Keratinocyte (primary cell): ENCODE results near the gene PPM1B. TPM values are rescaled to one million over a fixed set of nuclear protein-coding genes. Genes with fewer than 3 reads are reported as not detected.
"Not testable (repeated sequence)": the region's sequence is repeated elsewhere in the genome, so short reads cannot be mapped to it uniquely, and the experiment has no call there.

ENCODE experiments used
- DNase-seq: peaks from one replicate; pipeline ENCODE4 v3.0.0-alpha.2; 2011; ENCODE audit warnings: low read depth, missing footprints, low spot score
- FAIRE-seq: peaks from 2 replicates; lab custom pipeline; 2011; peaks lifted over from hg19 to GRCh38; lab: Jason Lieb, UNC
- H2AFZ ChIP-seq: 2 replicates; pipeline ENCODE4 v1.6.0; 2012; ENCODE audit warnings: low read length, control low read depth, inconsistent platforms; ENCODE audit not compliant: control insufficient read depth
- H3K27ac ChIP-seq: 2 replicates; pipeline ENCODE4 v1.5.1; 2011; ENCODE audit warnings: low read length; ENCODE audit not compliant: control insufficient read depth, insufficient read depth
- H3K27me3 ChIP-seq: 3 replicates; pipeline ENCODE4 v1.6.0; 2011; ENCODE audit warnings: low read length; ENCODE audit not compliant: control insufficient read depth, insufficient read depth; ENCODE audit errors: extremely low read depth
- H3K36me3 ChIP-seq, 2 experiments: 2 replicates in 1 of 2; 3 replicates in 1 of 2; pipeline ENCODE4 v1.5.1; 2011; ENCODE audit warnings: low read length in 2 of 2, mild to moderate bottlenecking in 1 of 2; ENCODE audit not compliant: control insufficient read depth in 2 of 2, insufficient read depth in 2 of 2; ENCODE audit errors: extremely low read depth in 1 of 2
- H3K4me1 ChIP-seq: 3 replicates; pipeline ENCODE4 v1.5.1; 2011; ENCODE audit warnings: low read length; ENCODE audit not compliant: control insufficient read depth, insufficient read depth; ENCODE audit errors: extremely low read depth
- H3K4me2 ChIP-seq: 3 replicates; pipeline ENCODE4 v1.6.0; 2011; ENCODE audit warnings: low read depth, low read length; ENCODE audit not compliant: control insufficient read depth, insufficient read depth; ENCODE audit errors: extremely low read depth
- H3K4me3 ChIP-seq, 3 experiments: fragments of 200-600 bp in 1 of 3; sonication (generic) in 1 of 3; 2 replicates in 2 of 3; 3 replicates in 1 of 3; pipeline ENCODE4 v1.5.1; 2011 to 2016; ENCODE audit warnings: low read length in 3 of 3, mild to moderate bottlenecking in 3 of 3, control low read depth in 2 of 3, inconsistent platforms in 1 of 3, low read depth in 1 of 3, mixed read lengths in 1 of 3, mixed run types in 1 of 3, moderate library complexity in 1 of 3; ENCODE audit not compliant: control insufficient read depth in 2 of 3, insufficient read depth in 2 of 3; ENCODE audit errors: extremely low read depth in 1 of 3
- H3K79me2 ChIP-seq: 2 replicates; pipeline ENCODE4 v1.6.0; 2012; ENCODE audit warnings: low read length; ENCODE audit not compliant: control insufficient read depth, insufficient read depth
- H3K9ac ChIP-seq: 3 replicates; pipeline ENCODE4 v1.6.0; 2011; ENCODE audit warnings: low read length; ENCODE audit not compliant: control insufficient read depth, insufficient read depth; ENCODE audit errors: extremely low read depth
- H3K9me1 ChIP-seq: 3 replicates; pipeline ENCODE4 v1.6.0; 2011; ENCODE audit warnings: low read length; ENCODE audit not compliant: control insufficient read depth, insufficient read depth; ENCODE audit errors: extremely low read depth
- H3K9me3 ChIP-seq: 2 replicates; pipeline ENCODE4 v1.5.1; 2012; ENCODE audit warnings: low read depth, low read length; ENCODE audit not compliant: control insufficient read depth
- H4K20me1 ChIP-seq: 3 replicates; pipeline ENCODE4 v1.6.0; 2011; ENCODE audit warnings: low read length; ENCODE audit not compliant: control insufficient read depth, insufficient read depth; ENCODE audit errors: extremely low read depth
- EZH2 ChIP-seq: IDR thresholded peaks from one replicate; pipeline ENCODE4 v1.6.1; 2012; ENCODE audit warnings: inconsistent platforms, mild to moderate bottlenecking, low read length, moderate library complexity
- dilution Hi-C: fragments of 300-500 bp; cut with MboI; formaldehyde crosslinking; loops from one replicate; pipeline ENCODE4 v1.7.0; 2020; ENCODE audit warnings: low sequenced_read_pairs; ENCODE audit not compliant: extremely low pct_ligation_motif_present
- polyA plus RNA-seq, 5 experiments: library from polyadenylated mRNA; depleted of rRNA in 3 of 5; stranded (reverse) in 3 of 5; stranded (forward) in 1 of 5; unstranded in 1 of 5; fragments of >200 nt; gene quantifications; 1 replicate in 1 of 5; 2 replicates in 3 of 5; 3 replicates in 1 of 5; pipeline versions ENCODE4 v1.2.1 to v1.2.3, GENCODE V29; 2011 to 2012; ENCODE audit warnings: missing spikeins in 2 of 5, low read depth in 1 of 5, low replicate concordance in 1 of 5
- TF ChIP-seq, protein P1 (sequence below), 3 experiments: IDR thresholded peaks in 1 of 3; conservative IDR thresholded peaks in 1 of 3; optimal IDR thresholded peaks in 1 of 3; 2 replicates in 2 of 3; 3 replicates in 1 of 3; pipeline versions ENCODE3 to v1.5.1; 2011; ENCODE audit warnings: low read length in 3 of 3, mild to moderate bottlenecking in 3 of 3, moderate library complexity in 2 of 3, control low read depth in 1 of 3, inconsistent platforms in 1 of 3; ENCODE audit not compliant: insufficient read depth in 2 of 3; ENCODE audit errors: extremely low read depth in 1 of 3

The PPM1B gene
- polyA plus RNA-seq, 1 donor (not counting 4 experiments of a cell fraction or from before 2014, with no cell fraction given): 34.5 TPM

DNA sequence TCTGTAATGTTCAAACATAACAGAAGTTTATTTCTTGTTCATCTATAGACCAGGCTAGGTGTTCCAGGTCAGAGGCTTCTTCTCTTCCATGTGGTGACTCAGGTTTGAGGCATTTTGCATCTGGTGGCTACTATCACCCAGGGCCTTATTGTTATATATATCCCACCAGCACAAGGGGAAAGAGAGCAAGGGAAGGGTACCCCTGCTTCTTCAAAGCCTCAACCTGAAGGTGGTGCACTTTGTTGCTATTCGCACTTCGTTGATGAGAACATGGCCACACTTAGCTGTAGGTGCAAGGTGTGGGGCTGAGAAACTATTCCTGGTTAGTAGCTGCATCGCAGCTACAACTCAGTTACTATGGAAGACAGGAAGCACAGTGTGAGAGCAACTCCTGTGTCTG, 79.2 kb downstream of the PPM1B start:
- Histone ChIP-seq H3K79me2 (no peaks in the 10 kb centered on the region), H3K4me2 (no peak overlapping the region), H3K4me3 (no peak overlapping the region), H2AFZ (no peak overlapping the region), H3K36me3 (no peaks in the 10 kb centered on the region), H3K9ac (no peak overlapping the region), H3K27ac (no peak overlapping the region), H3K4me1 (peaks cover 7% of the 10 kb centered on the region), H3K27me3 (no peaks in the 10 kb centered on the region), H4K20me1 (no peaks in the 10 kb centered on the region), H3K9me3 (no peaks in the 10 kb centered on the region), H3K9me1 (no peaks in the 10 kb centered on the region)
- TF ChIP-seq, protein P1, sequence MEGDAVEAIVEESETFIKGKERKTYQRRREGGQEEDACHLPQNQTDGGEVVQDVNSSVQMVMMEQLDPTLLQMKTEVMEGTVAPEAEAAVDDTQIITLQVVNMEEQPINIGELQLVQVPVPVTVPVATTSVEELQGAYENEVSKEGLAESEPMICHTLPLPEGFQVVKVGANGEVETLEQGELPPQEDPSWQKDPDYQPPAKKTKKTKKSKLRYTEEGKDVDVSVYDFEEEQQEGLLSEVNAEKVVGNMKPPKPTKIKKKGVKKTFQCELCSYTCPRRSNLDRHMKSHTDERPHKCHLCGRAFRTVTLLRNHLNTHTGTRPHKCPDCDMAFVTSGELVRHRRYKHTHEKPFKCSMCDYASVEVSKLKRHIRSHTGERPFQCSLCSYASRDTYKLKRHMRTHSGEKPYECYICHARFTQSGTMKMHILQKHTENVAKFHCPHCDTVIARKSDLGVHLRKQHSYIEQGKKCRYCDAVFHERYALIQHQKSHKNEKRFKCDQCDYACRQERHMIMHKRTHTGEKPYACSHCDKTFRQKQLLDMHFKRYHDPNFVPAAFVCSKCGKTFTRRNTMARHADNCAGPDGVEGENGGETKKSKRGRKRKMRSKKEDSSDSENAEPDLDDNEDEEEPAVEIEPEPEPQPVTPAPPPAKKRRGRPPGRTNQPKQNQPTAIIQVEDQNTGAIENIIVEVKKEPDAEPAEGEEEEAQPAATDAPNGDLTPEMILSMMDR (optimal IDR thresholded peaks at IDR 0.05 in 1 of 3, IDR thresholded peaks at IDR 0.05 in 1 of 3, conservative IDR thresholded peaks at IDR 0.05 in 1 of 3; ENCODE audit: extremely low read depth in 1 of 3, insufficient read depth in 2 of 3, low read length in 3 of 3): peak in 1 of 3 experiments; percentile 21
- no peak for TF ChIP-seq EZH2
- DNase-seq (no peak), FAIRE-seq (no peak)
- dilution Hi-C loops: no loop called here

DNA sequence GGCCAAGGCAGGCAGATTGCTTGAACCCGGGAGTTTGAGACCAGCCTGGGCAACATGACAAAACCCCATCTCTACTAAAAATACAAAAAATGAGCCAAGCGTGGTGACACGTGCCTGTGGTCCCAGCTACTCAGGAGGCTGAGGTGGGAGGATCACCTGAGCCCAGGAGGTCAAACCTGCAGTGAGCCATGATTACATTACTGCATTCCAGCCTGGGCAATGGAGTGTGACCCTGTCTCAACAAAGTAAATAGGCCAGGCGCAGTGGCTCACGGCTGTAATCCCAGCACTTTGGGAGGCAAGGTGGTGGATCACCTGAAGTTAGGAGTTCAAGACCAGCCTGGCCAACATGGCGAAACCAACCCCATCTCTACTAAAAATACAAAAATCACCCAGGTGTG, 80.6 kb downstream of the PPM1B start:
- H3K9ac ChIP-seq, FAIRE-seq, dilution Hi-C loops, H3K9me1 ChIP-seq, H3K27ac ChIP-seq, H3K9me3 ChIP-seq, H3K4me1 ChIP-seq, H3K4me2 ChIP-seq, H3K27me3 ChIP-seq, H3K79me2 ChIP-seq, H4K20me1 ChIP-seq, H3K4me3 ChIP-seq, DNase-seq, H2AFZ ChIP-seq, H3K36me3 ChIP-seq: not testable (repeated sequence)

DNA sequence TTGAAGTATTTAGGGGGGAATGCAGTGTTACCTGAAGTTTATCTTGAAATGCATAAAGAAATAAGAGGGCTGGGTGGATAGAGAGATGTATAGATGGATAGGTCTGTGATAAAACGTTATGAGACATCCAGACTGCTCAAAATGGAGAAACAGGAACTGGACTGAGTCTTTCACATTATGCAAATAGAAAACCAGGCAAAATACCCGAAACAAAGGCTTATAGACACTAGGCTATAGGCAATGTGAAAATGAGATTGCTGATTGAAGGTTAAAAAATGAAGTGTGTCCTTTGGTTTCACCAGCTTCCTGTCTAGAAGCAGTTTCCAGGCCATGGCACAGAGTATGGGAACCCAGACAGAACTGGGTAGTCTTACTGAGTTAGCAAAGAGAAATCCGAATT, 81.7 kb downstream of the PPM1B start:
- Histone ChIP-seq H3K27me3 (no peaks in the 10 kb centered on the region), H3K79me2 (no peaks in the 10 kb centered on the region), H3K36me3 (no peaks in the 10 kb centered on the region), H3K4me1 (peaks cover 3% of the 10 kb centered on the region), H4K20me1 (no peaks in the 10 kb centered on the region), H3K27ac (no peak overlapping the region), H3K4me2 (no peak overlapping the region), H3K9me1 (no peaks in the 10 kb centered on the region), H3K4me3 (no peak overlapping the region), H3K9ac (no peak overlapping the region), H2AFZ (no peak overlapping the region), H3K9me3 (no peaks in the 10 kb centered on the region)
- no peak for DNase-seq
- TF ChIP-seq, protein P1 (optimal IDR thresholded peaks at IDR 0.05 in 1 of 3, IDR thresholded peaks at IDR 0.05 in 1 of 3, conservative IDR thresholded peaks at IDR 0.05 in 1 of 3; ENCODE audit: extremely low read depth in 1 of 3, insufficient read depth in 2 of 3, low read length in 3 of 3): no peak
- TF ChIP-seq EZH2: no peak
- dilution Hi-C loops: no loop called here
- FAIRE-seq: no peak
